Tibial nerve (tissue), 4 donors: Measurements from ENCODE around the gene PRSS53. TPM values are rescaled to one million over a fixed set of nuclear protein-coding genes. Genes with fewer than 3 reads are reported as not detected.

Experiments used
- DNase-seq, 2 donors: peaks; one replicate each; pipeline ENCODE4 v3.0.0-alpha.2; 2019; ENCODE audit warnings: low spot score in 2 of 2
- H3K27ac ChIP-seq, 4 donors: fragments of 200-600 bp; sonication (generic) in 3 of 4; one replicate each; pipeline ENCODE4 v1.5.1; 2017 to 2019; ENCODE audit warnings: mild to moderate bottlenecking in 1 of 4
- H3K27me3 ChIP-seq, 2 donors: fragments of 200-600 bp; sonication (generic) in 1 of 2; one replicate each; pipeline versions ENCODE4 v1.5.1 to v1.6.0; 2017 to 2019
- H3K36me3 ChIP-seq, 3 donors: fragments of 200-600 bp; sonication (generic); one replicate each; pipeline ENCODE4 v1.5.1; 2018 to 2019
- H3K4me1 ChIP-seq, 4 donors: fragments of 200-600 bp; sonication (generic) in 3 of 4; one replicate each; pipeline ENCODE4 v1.5.1; 2017 to 2019
- H3K4me3 ChIP-seq, 4 donors: fragments of 200-600 bp; sonication (generic) in 3 of 4; one replicate each; pipeline ENCODE4 v1.5.1; 2017 to 2019; ENCODE audit warnings: mild to moderate bottlenecking in 1 of 4, moderate library complexity in 1 of 4
- H3K9me3 ChIP-seq, 4 donors: fragments of 200-600 bp; sonication (generic) in 3 of 4; one replicate each; pipeline ENCODE4 v1.5.1; 2017 to 2019
- CTCF ChIP-seq, 5 experiments: fragments of 200-600 bp in 3 of 5; fragments of 450-650 bp in 2 of 5; sonication (generic) in 3 of 5; IDR thresholded peaks; one replicate each; pipeline ENCODE4 v1.5.1; 2016 to 2019; ENCODE audit warnings: antibody characterized with exemption in 5 of 5, mild to moderate bottlenecking in 3 of 5, moderate library complexity in 2 of 5
- EP300 ChIP-seq, 2 donors: sonication (generic); formaldehyde crosslinking; IDR thresholded peaks; one replicate each; pipeline ENCODE4 v1.6.1; 2017; ENCODE audit warnings: antibody characterized with exemption in 2 of 2, mild to moderate bottlenecking in 1 of 2
- POLR2A ChIP-seq, 2 donors: fragments of 450-650 bp; IDR thresholded peaks; one replicate each; pipeline ENCODE4 v1.6.1; 2017; ENCODE audit warnings: antibody characterized with exemption in 2 of 2, mild to moderate bottlenecking in 2 of 2, moderate library complexity in 2 of 2
- WGBS, 2 donors: methylation state at CpG; one replicate each; pipeline ENCODE4 v1.1.5; 2018; 5-methylcytosine and 5-hydroxymethylcytosine counted together
- total RNA-seq, 4 donors: library from RNA; depleted of rRNA; stranded (reverse); fragments of >200 nt; gene quantifications; one replicate each; pipeline ENCODE4 v1.1.0, GENCODE V29; 2016

The PRSS53 gene
- total RNA-seq, 4 donors from 2014 or later = 1.3 to 5.4 (median 3.1) TPM

- TF ChIP-seq EP300 (IDR thresholded peaks at IDR 0.05) = no peak
- TF ChIP-seq CTCF (IDR thresholded peaks at IDR 0.05) = no peak
- no peak for TF ChIP-seq POLR2A (IDR thresholded peaks at IDR 0.05)
- 59 to 69% methylated on average over 11 to 13 of the region's 14 CpGs for WGBS, 2 donors
Observed at GRCh38 chr16:31128711-31129567, 40.2 kb upstream of the PRSS53 start.

GRCh38 chr16:31127182-31127581, 38.4 kb upstream of the PRSS53 start:
- Histone ChIP-seq H3K36me3 (peaks cover 0 to 98% (median 4%) of the 10 kb centered on the region in 3 donors), H3K27me3 (no peaks in the 10 kb centered on the region), H3K4me1 (peaks cover 0 to 31% (median 2%) of the 10 kb centered on the region in 4 donors), H3K27ac (peak overlapping the region in 3 of 4 donors; percentile 77 to 85 (median 84)), H3K4me3 (no peak overlapping the region), H3K9me3 (no peaks in the 10 kb centered on the region)
- WGBS, 2 donors = 88 to 90% methylated on average over 13 of the region's 13 CpGs
- no peak for DNase-seq
- no peak for TF ChIP-seq EP300 (IDR thresholded peaks at IDR 0.05)
- no peak for TF ChIP-seq POLR2A (IDR thresholded peaks at IDR 0.05)

More at GRCh38 chr16:31128711-31129567, 40.2 kb upstream of the PRSS53 start:
- peaks cover 0 to 93% (median 4%) of the 10 kb centered on the region in 3 donors for H3K36me3 ChIP-seq
- H3K27me3 ChIP-seq = no peaks in the 10 kb centered on the region
- peak overlapping the region; percentile 18 to 85 (median 80) for H3K27ac ChIP-seq
- peaks cover 0 to 31% (median 2%) of the 10 kb centered on the region in 4 donors for H3K4me1 ChIP-seq
- H3K4me3 ChIP-seq = no peak overlapping the region
- no peaks in the 10 kb centered on the region for H3K9me3 ChIP-seq
- DNase-seq = no peak

- DNase-seq = no peak
- Histone ChIP-seq H3K9me3 (no peaks in the 10 kb centered on the region), H3K27ac (peak overlapping the region in 1 of 4 donors; percentile 85), H3K4me1 (peaks cover 0 to 31% (median 2%) of the 10 kb centered on the region in 4 donors), H3K4me3 (no peak overlapping the region), H3K36me3 (peaks cover 3 to 98% (median 4%) of the 10 kb centered on the region in 3 donors), H3K27me3 (no peaks in the 10 kb centered on the region)
- 92 to 96% methylated on average over 3 of the region's 3 CpGs for WGBS, 2 donors
- TF ChIP-seq CTCF (IDR thresholded peaks at IDR 0.05) (no peak), EP300 (IDR thresholded peaks at IDR 0.05) (no peak), POLR2A (IDR thresholded peaks at IDR 0.05) (no peak)
Observed at GRCh38 chr16:31125844-31126243, 37.1 kb upstream of the PRSS53 start.

GRCh38 chr16:31120129-31120528, 31.4 kb upstream of the PRSS53 start:
- DNase-seq = no peak
- Histone ChIP-seq H3K9me3 (no peaks in the 10 kb centered on the region), H3K4me1 (peaks cover 0 to 33% (median 18%) of the 10 kb centered on the region in 4 donors), H3K36me3 (peaks cover 0 to 58% (median 3%) of the 10 kb centered on the region in 3 donors), H3K27ac (peak overlapping the region in 3 of 4 donors; percentile 93 to 99 (median 98)), H3K27me3 (no peaks in the 10 kb centered on the region), H3K4me3 (no peak overlapping the region)
- TF ChIP-seq POLR2A (IDR thresholded peaks at IDR 0.05) (no peak), EP300 (IDR thresholded peaks at IDR 0.05) (peak in 1 of 2 donors; percentile 56), CTCF (IDR thresholded peaks at IDR 0.05) (no peak)
- 85 to 91% methylated on average over 16 of the region's 16 CpGs for WGBS, 2 donors

GRCh38 chr16:31118223-31119155, 29.7 kb upstream of the PRSS53 start:
- peaks cover 0 to 33% (median 18%) of the 10 kb centered on the region in 4 donors for H3K4me1 ChIP-seq
- H3K4me3 ChIP-seq = peak overlapping the region; percentile 64 to 88 (median 84)
- TF ChIP-seq EP300 (IDR thresholded peaks at IDR 0.05) (peak in 1 of 2 donors; percentile 50), CTCF (IDR thresholded peaks at IDR 0.05) (no peak), POLR2A (IDR thresholded peaks at IDR 0.05) (no peak)
- no peaks in the 10 kb centered on the region for H3K27me3 ChIP-seq
- H3K36me3 ChIP-seq = peaks cover 0 to 43% (median 3%) of the 10 kb centered on the region in 3 donors
- 48 to 56% methylated on average over 9 of the region's 9 CpGs for WGBS, 2 donors
- no peak for DNase-seq
- H3K27ac ChIP-seq = peak overlapping the region; percentile 93 to 99 (median 98)
- H3K9me3 ChIP-seq = no peaks in the 10 kb centered on the region
